Fibroblast of mammary gland (primary cell): ENCODE results near the gene SNTB2.

ENCODE experiments used
- DNase-seq: peaks from one replicate; pipeline ENCODE4 v3.0.0-alpha.2; 2010; ENCODE audit warnings: low read depth
- H3K4me3 ChIP-seq: 2 replicates; pipeline ENCODE4 v1.5.1; 2011; ENCODE audit warnings: low read depth, mild to moderate bottlenecking, low read length, moderate library complexity; ENCODE audit not compliant: control insufficient read depth
- CTCF ChIP-seq: conservative IDR thresholded peaks from 2 replicates; pipeline ENCODE4 v1.5.1; 2011; ENCODE audit warnings: low read depth, low read length, inconsistent platforms; ENCODE audit not compliant: control insufficient read depth, insufficient read depth

The SNTB2 gene

GRCh38 chr16:69191136-69191535 is 4.2 kb downstream of the SNTB2 start:
- DNase-seq = no peak
- no peak for TF ChIP-seq CTCF
- no peak overlapping the region for H3K4me3 ChIP-seq

DNA sequence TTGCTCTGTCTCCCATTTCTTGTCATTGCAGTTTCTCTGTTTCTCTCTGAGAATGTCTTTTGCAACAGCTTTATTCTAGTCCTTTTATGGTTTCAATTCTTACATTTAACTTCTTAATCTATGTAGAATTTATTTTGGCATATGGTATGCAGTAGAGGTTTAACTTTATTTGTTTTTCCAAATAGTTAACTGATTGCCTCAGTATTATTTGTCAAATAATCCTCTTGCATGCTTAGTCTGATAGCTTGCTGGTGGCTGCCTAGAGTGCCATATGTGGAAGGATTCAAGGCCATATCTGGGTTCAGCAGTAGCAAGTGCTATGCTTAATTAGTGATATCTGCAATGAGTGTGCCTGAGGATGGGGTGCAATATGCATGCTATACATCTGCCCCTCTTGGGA is 6.9 kb downstream of the SNTB2 start:
- H3K4me3 ChIP-seq = no peak overlapping the region
- DNase-seq = no peak
- TF ChIP-seq CTCF = no peak

DNA sequence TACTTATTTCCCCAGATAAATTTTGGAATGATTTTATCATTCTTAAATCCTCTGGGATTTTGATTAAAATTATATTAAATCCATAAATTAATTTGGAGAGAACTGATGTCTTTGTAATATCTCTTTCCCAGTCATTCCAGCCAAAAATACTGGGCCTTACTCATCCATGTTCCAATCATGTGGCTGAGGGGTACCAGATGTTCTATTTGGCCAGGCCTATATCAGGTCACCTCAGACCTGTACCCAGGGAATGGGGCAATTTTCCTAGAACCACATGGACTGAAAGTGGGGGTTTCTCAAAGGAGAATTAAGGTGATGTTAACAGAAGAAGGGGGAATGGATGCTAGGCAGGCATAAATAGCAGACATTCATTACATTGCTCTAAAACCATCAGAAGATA is 7.5 kb downstream of the SNTB2 start:
- no peak for TF ChIP-seq CTCF
- no peak overlapping the region for H3K4me3 ChIP-seq
- peak; percentile 64 for DNase-seq

- TF ChIP-seq CTCF = no peak
- DNase-seq = no peak
- H3K4me3 ChIP-seq = no peak overlapping the region
Measured at GRCh38 chr16:69195369-69196029, 8.5 kb downstream of the SNTB2 start.

GRCh38 chr16:69197573-69197972 is 10.6 kb downstream of the SNTB2 start:
- no peak for TF ChIP-seq CTCF
- no peak for DNase-seq
- H3K4me3 ChIP-seq = no peak overlapping the region

- TF ChIP-seq CTCF = no peak
- peak; percentile 94 for DNase-seq
- no peak overlapping the region for H3K4me3 ChIP-seq
Measured at GRCh38 chr16:69199382-69199781, 12.4 kb downstream of the SNTB2 start.

- TF ChIP-seq CTCF = no peak
- DNase-seq = no peak
- H3K4me3 ChIP-seq = no peak overlapping the region
Measured at GRCh38 chr16:69201291-69201690, 14.3 kb downstream of the SNTB2 start.
